Activated CD4-positive, CD25-positive, alpha-beta regulatory T cell treated with anti-CD3 and anti-CD28 coated beads, Interleukin-2, amount 50 U/mL, for 16 hours (primary cell): ENCODE results near the gene CCT7.
"Not testable (repeated sequence)": the region's sequence is repeated elsewhere in the genome, so short reads cannot be mapped to it uniquely, and the experiment has no call there.

Experiments
- DNase-seq: peaks from one replicate; pipeline ENCODE4 v3.0.0-alpha.2; 2020; ENCODE audit warnings: low read depth, low spot score

The CCT7 gene

GRCh38 chr2:73254343-73255006 is 20.4 kb downstream of the CCT7 start:
- no peak for DNase-seq

GRCh38 chr2:73255007-73255644 is 21.0 kb downstream of the CCT7 start:
- DNase-seq = no peak

GRCh38 chr2:73255907-73256617 is 22.0 kb downstream of the CCT7 start:
- DNase-seq = no peak

DNA sequence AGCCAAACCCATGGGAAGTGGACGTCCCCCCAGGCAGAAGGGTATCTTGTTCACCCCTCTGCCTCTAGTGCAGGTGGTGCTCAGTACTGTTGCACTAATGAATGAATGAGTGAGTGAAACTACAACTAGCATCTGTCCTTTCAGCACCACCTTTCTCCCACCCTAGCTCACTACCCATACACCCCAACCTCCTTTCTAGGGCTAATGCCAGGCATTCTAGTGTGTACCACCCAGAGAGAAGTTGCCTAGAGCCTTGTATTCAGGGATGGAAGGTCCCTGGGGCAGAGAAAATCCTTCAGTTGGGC is 22.5 kb downstream of the CCT7 start:
- DNase-seq = no peak

GRCh38 chr2:73257021-73257420 is 22.9 kb downstream of the CCT7 start:
- no peak for DNase-seq

DNA sequence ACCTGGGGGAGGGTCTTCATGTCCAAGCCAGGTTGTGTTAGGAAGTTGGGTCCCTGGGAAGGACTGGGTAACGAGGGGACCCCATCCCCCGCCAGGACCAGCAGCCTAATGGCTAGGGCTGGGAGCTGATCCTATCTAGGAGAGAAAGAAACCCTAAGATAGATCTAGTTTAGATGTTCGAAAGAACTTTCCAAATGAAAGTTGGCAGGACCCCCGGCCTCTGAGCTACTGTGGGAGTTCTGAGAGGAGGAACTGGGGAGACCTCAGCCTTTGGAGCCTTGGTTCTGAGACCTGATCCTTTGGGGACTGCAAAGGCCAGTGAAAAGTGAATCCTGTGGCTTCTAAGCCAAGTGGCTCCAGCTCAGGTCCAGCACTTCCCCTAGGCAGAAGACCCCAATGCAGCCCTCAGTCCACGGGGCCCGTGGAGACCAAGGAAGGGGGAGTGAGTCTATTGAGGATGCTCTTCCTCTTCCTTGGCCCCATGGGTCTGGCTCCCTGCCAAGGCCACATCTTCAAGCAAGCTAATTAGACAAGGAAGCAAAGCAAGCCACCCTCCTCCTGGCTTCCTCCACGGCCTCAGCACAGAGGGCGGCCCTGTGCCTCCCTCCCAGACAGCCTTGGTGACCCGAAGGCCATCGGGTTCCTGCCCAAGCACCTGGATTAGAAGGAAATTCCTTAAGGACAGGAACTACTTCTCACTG is 23.5 kb downstream of the CCT7 start:
- no peak for DNase-seq

DNA sequence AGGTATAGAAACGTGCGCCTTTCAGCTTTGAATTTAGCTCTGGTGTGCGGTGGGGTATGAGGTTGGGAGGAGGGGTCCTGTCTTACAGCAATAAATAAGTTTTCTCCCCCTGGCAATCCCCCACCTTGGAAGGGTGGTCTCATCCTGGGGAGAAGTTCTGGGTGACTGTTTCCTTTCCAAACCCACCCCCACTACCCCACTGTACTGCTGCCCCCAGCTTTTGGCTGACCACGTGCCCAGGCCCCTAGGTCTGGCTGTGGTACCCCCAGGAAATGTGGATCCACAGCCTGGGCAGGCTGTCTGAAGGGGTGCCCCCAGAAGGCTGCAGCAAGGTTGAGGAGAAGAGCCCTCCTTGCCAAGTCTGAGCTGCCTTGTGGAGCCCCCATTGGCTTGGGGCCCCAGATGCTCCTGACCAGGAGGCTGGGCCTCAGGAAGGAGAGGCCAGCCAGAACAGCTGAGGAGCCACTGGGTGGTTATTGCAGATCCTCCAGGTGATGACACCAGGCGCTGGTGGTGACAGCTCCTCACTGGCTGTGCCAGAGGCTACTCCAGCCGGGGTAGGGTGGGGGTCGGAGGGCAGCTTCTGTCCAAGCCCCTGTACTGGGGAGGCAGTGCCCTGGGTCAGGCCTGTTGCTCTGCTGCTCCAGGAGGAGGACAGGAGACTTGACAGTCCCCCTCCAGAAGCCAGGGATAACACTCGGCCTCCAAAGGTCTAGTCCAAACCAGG is 24.2 kb downstream of the CCT7 start:
- no peak for DNase-seq

DNA sequence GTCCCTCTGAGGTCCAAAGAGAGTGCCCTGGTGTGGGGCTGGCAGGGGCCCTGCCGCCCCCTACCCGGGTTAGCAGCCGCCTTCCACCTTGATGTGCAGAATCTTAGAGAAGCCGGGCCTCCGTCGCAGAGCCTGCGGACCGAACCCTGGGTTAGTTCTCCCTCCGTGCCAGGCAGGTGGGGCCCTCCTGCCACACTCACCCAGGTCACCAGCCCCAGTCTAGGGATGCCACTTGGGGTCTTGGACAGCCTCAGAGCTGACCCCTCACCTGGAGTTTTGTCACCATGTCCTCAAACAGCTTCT is 24.8 kb downstream of the CCT7 start:
- no peak for DNase-seq

GRCh38 chr2:73259276-73259675 is 25.2 kb downstream of the CCT7 start:
- DNase-seq = no peak

DNA sequence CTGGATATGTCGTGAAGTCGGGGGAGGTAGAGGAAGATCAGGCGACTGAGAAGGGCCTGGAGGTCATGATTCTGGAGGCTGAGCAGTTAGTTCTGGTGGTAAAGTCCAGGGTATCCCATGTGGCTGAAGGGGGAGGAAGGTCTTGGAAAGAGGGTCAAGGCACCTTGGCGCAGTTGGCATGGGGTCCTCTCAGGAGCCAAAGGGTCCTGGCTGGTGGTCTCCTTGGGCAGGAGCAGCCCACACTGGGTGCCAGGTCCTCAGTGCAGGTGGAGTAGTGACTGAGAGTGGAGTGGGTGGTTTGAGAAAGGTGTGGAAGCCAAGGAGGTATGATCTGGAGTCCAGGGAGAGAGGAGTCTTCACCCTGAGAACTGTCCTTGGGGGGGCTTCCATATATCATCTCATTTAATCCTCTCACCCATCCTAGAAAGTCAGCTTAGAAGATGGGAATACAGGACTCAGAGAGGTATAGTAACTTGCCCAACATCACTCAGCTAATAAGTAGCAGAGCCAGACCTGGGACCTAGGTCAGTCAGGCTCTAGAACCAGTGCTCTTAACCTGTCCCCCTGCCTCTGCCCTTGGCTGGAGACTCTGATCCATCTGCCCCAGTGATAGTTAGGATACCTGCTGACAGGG is 25.7 kb downstream of the CCT7 start:
- no peak for DNase-seq

- DNase-seq = no peak
Measured at GRCh38 chr2:73260338-73260984, 26.4 kb downstream of the CCT7 start.

- DNase-seq = no peak
Measured at GRCh38 chr2:73262108-73262651, 28.1 kb downstream of the CCT7 start.

- not testable (repeated sequence) for DNase-seq
Measured at GRCh38 chr2:73262691-73263429, 28.8 kb downstream of the CCT7 start.

DNA sequence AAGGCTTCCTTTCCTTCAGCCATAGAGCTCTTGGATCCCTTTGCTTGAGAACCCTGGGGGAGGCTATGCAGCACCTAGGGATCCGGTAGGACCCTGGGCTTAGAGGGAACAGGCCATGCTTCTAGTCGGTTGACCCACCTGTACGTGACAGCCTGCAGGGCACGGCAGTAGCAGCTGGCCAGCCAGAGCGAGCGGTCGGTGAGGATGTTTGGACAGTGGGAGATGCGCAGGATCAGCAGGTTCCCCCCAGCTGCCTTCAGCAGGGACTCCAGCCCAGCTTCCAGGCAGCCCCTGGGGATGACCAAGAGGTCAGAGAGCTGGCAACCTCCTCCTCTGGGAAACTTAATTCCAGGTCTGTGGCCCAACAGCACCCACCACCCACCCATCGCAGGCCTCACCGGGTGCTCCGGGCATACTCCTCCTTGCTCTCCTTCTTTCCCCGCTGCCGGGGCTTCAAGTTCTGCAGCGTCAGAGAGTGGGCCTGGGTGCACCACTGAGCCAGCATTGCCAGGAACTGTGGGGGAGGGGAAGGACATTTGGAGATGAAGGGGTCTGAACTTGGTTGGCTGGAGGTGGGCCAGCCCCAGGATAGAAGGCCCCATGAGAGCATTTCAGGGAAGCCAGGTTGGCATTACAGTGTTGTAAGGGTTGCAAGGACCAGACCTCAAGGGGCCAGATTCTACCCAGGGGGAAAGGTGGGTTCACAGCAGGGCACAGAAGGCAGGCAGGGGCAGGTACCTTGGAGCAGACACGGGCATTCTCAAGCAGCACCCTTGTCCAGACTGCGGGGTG is 29.6 kb downstream of the CCT7 start:
- DNase-seq = no peak

DNA sequence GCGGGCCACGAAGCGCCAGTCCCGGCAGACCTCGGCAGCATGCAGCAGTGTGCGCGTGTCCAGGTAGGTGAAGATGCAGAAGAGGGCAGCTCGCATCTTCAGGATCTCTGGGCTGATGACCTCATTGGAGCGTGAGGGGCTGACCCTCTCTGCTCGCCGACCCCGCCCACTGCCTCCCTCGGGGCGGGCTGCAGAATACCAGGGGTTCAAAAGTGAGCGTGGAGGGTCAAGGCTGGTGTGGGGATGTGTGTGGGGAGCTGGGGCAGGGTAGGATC is 30.2 kb downstream of the CCT7 start:
- no peak for DNase-seq

DNA sequence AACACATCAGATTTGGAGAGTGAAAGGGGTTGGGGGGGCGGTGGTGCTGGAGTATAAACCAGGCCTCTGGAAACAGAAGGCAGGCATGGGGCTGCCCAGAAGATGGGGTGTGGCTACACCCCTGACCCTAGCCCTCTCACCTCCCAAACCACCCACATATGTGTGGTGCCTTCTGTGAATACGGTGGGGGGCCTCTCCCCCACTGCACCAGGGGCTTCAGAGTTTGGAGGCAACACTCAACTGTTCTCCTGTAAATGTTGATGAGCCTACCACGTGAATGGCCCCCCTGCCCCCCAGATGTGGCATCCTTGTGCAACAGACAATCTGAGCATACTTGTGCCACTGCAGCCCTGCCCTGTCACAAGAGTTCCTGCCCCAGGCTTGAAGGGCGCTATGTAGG is 30.7 kb downstream of the CCT7 start:
- DNase-seq = no peak

- no peak for DNase-seq
Measured at GRCh38 chr2:73265298-73266060, 31.4 kb downstream of the CCT7 start.

- no peak for DNase-seq
Measured at GRCh38 chr2:73266061-73266901, 32.2 kb downstream of the CCT7 start.
